Kidney glomerular epithelial cell (primary cell): ENCODE results near the gene SCFD2.
"Not testable (repeated sequence)": the region's sequence is repeated elsewhere in the genome, so short reads cannot be mapped to it uniquely, and the experiment has no call there.

Source experiments
- DNase-seq: peaks from one replicate; lab custom pipeline; 2025; lab: John Stamatoyannopoulos, UW

Gene SCFD2

GRCh38 chr4:53189011-53189410 lies 176.8 kb downstream of the SCFD2 start:
- DNase-seq = peak; percentile 18

- DNase-seq = peak; percentile 48
Measured at GRCh38 chr4:53186714-53187358, 179.0 kb downstream of the SCFD2 start.

GRCh38 chr4:53185869-53186585 lies 179.8 kb downstream of the SCFD2 start:
- no peak for DNase-seq

GRCh38 chr4:53183754-53184153 lies 182.1 kb downstream of the SCFD2 start:
- DNase-seq = no peak

- not testable (repeated sequence) for DNase-seq
Measured at GRCh38 chr4:53177751-53178150, 188.1 kb downstream of the SCFD2 start.

GRCh38 chr4:53175640-53176039 lies 190.2 kb downstream of the SCFD2 start:
- DNase-seq = no peak

- no peak for DNase-seq
Measured at GRCh38 chr4:53174823-53175222, 191.0 kb downstream of the SCFD2 start.

- DNase-seq = no peak
Measured at GRCh38 chr4:53173576-53173975, 192.3 kb downstream of the SCFD2 start.

- DNase-seq = no peak
Measured at GRCh38 chr4:53171797-53172196, 194.1 kb downstream of the SCFD2 start.

- DNase-seq = no peak
Measured at GRCh38 chr4:53169695-53170617, 195.9 kb downstream of the SCFD2 start.

- no peak for DNase-seq
Measured at GRCh38 chr4:53168228-53168627, 197.6 kb downstream of the SCFD2 start.

- DNase-seq = no peak
Measured at GRCh38 chr4:53162969-53163368, 202.9 kb downstream of the SCFD2 start.

GRCh38 chr4:53161787-53162433 lies 204.0 kb downstream of the SCFD2 start:
- no peak for DNase-seq

- DNase-seq = no peak
Measured at GRCh38 chr4:53161051-53161786, 204.6 kb downstream of the SCFD2 start.

GRCh38 chr4:53156896-53157295 lies 209.0 kb downstream of the SCFD2 start:
- no peak for DNase-seq

GRCh38 chr4:53152467-53152866 lies 213.4 kb downstream of the SCFD2 start:
- no peak for DNase-seq

GRCh38 chr4:53151489-53151788 lies 214.4 kb downstream of the SCFD2 start:
- DNase-seq = no peak

GRCh38 chr4:53150631-53151488 lies 215.0 kb downstream of the SCFD2 start:
- no peak for DNase-seq

GRCh38 chr4:53147711-53148110 lies 218.2 kb downstream of the SCFD2 start:
- no peak for DNase-seq

GRCh38 chr4:53147197-53147596 lies 218.7 kb downstream of the SCFD2 start:
- DNase-seq = no peak

- no peak for DNase-seq
Measured at GRCh38 chr4:53141308-53141707, 224.6 kb downstream of the SCFD2 start.
